Caco-2 (cell line): ENCODE measurements around the gene ALB. TPM values are rescaled to one million over a fixed set of nuclear protein-coding genes. Genes with fewer than 3 reads are reported as not detected.
A peak's percentile ranks its signal among the peaks of the same experiment; 100 is the strongest.
"Not testable (repeated sequence)": the region's sequence is repeated elsewhere in the genome, so short reads cannot be mapped to it uniquely, and the experiment has no call there.

Source experiments
- BruUV-seq: library from RNA; stranded (reverse); fragments of 400-500 nt; replicated peaks from 2 replicates; lab custom pipeline; 2021; lab: Mats Ljungman, UMichigan
- CTCF ChIA-PET: fragments of 300-600 bp; sonication (Branson Sonifier 250); formaldehyde crosslinking; loops from one replicate; lab custom pipeline; 2022; ENCODE audit warnings: antibody characterized with exemption; lab: Charles Lee
- POLR2A ChIA-PET: fragments of 300-600 bp; sonication (Branson Sonifier 250); formaldehyde crosslinking; loops from one replicate; lab custom pipeline; 2022; ENCODE audit warnings: antibody characterized with exemption; lab: Charles Lee
- DNase-seq, 2 experiments: peaks; one replicate each; pipeline versions ENCODE4 v3.0.0 to v3.0.0-alpha.2; 2020 to 2022
- H3K27me3 ChIP-seq: replicated peaks from 2 replicates; pipeline ENCODE4 v1.6.0; 2011; ENCODE audit warnings: low read length; ENCODE audit not compliant: control insufficient read depth, insufficient read depth
- H3K36me3 ChIP-seq: 2 replicates; pipeline ENCODE4 v1.5.1; 2011; ENCODE audit warnings: low read length; ENCODE audit not compliant: control insufficient read depth, insufficient read depth
- H3K4me1 ChIP-seq: fragments of 250-450 bp; sonication (Bioruptor Pico); 2 replicates; pipeline ENCODE4 v1.5.1; 2020; ENCODE audit warnings: mild to moderate bottlenecking
- H3K4me3 ChIP-seq: 2 replicates; pipeline ENCODE4 v1.5.1; 2011; ENCODE audit warnings: low read depth, mild to moderate bottlenecking, control low read depth, low read length
- H3K9me3 ChIP-seq: fragments of 250-450 bp; sonication (Bioruptor Pico); 2 replicates; pipeline ENCODE4 v1.5.1; 2020; ENCODE audit warnings: mild to moderate bottlenecking, moderate library complexity
- H3K27ac Mint-ChIP-seq: one replicate; pipeline ENCODE4 v1.8.0; 2022; ENCODE audit warnings: mixed read lengths; ENCODE audit not compliant: unreplicated experiment
- H3K27me3 Mint-ChIP-seq: one replicate; pipeline ENCODE4 v1.8.0; 2022; ENCODE audit warnings: mixed read lengths; ENCODE audit not compliant: insufficient read depth, unreplicated experiment
- H3K36me3 Mint-ChIP-seq: one replicate; pipeline ENCODE4 v1.8.0; 2022; ENCODE audit warnings: mild to moderate bottlenecking, mixed read lengths; ENCODE audit not compliant: insufficient read depth, unreplicated experiment
- H3K4me1 Mint-ChIP-seq: one replicate; pipeline ENCODE4 v1.8.0; 2022; ENCODE audit warnings: low read depth, mixed read lengths; ENCODE audit not compliant: unreplicated experiment
- H3K4me3 Mint-ChIP-seq: one replicate; pipeline ENCODE4 v1.8.0; 2022; ENCODE audit warnings: mild to moderate bottlenecking, moderate library complexity, mixed read lengths; ENCODE audit not compliant: unreplicated experiment
- H3K9me3 Mint-ChIP-seq: one replicate; pipeline ENCODE4 v1.8.0; 2022; ENCODE audit warnings: mixed read lengths; ENCODE audit not compliant: unreplicated experiment
- CTCF ChIP-seq, 2 experiments: fragments of 200-600 bp in 1 of 2; IDR thresholded peaks; 1 replicate in 1 of 2; 2 replicates in 1 of 2; pipeline versions ENCODE4 v1.5.1 to v1.8.0; 2011 to 2022; ENCODE audit warnings: antibody characterized with exemption in 1 of 2, control low read depth in 1 of 2, inconsistent platforms in 1 of 2, low read depth in 1 of 2, low read length in 1 of 2, mild to moderate bottlenecking in 1 of 2, moderate library complexity in 1 of 2; ENCODE audit not compliant: insufficient read depth in 1 of 2, severe bottlenecking in 1 of 2, unreplicated experiment in 1 of 2
- intact Hi-C: fragments of 100-400 bp; cut with micrococcal nuclease; formaldehyde crosslinking; loops from one replicate; pipeline ENCODE4 v1.10.0; 2022; ENCODE audit not compliant: unreplicated experiment
- total RNA-seq: library from RNA; stranded (reverse); gene quantifications from 2 replicates; pipeline ENCODE4 v1.2.3, GENCODE V29; 2022

ALB gene
- total RNA-seq, 1 experiment from 2014 or later: 64.9 TPM

- no peaks in the 10 kb centered on the region for H3K27me3 ChIP-seq
- Mint-ChIP-seq H3K4me3 (no peak overlapping the region), H3K9me3 (peaks cover 11% of the 10 kb centered on the region), H3K27ac (no peak overlapping the region), H3K4me1 (peaks cover 9% of the 10 kb centered on the region), H3K27me3 (no peaks in the 10 kb centered on the region), H3K36me3 (no peaks in the 10 kb centered on the region)
- intact Hi-C loops: no loop called here
- POLR2A ChIA-PET: no interaction called here
- peaks cover 20% of the 10 kb centered on the region; the same call in 1 of the 2 replicates for H3K4me1 ChIP-seq
- TF ChIP-seq CTCF (IDR thresholded peaks at IDR 0.05; ENCODE audit: insufficient read depth in 1 of 2, low read depth in 1 of 2, low read length in 1 of 2, severe bottlenecking in 1 of 2, unreplicated experiment in 1 of 2): no peak
- H3K4me3 ChIP-seq: no peak overlapping the region
- H3K9me3 ChIP-seq: no peaks in the 10 kb centered on the region
- BruUV-seq: no TSS peak
- no peaks in the 10 kb centered on the region for H3K36me3 ChIP-seq
- CTCF ChIA-PET: no interaction called here
- no peak for DNase-seq
Measured at GRCh38 chr4:73387552-73387951, 16.5 kb upstream of the ALB start.

DNA sequence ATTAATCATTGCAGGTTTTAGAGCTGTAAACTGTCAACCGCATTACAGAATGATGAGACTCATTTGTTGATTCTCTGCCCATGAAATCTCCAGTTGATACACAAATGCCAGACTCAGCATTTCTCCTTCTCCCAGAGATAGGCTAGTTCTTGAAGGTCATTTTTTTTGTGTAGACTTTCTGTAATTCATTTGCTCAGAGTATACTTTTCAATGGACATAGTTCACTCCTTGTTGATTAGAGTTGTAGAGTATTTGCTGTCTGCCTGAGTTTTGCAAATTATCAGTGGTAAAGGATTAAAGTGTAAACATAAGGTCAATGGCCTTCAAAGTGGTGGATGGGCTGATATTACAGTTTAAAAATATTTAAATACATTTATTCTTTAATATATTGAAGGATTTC is 15.2 kb upstream of the ALB start:
- Mint-ChIP-seq H3K27ac (no peak overlapping the region), H3K27me3 (no peaks in the 10 kb centered on the region), H3K4me1 (peaks cover 9% of the 10 kb centered on the region), H3K4me3 (no peak overlapping the region), H3K36me3 (no peaks in the 10 kb centered on the region), H3K9me3 (peaks cover 11% of the 10 kb centered on the region)
- TF ChIP-seq CTCF (IDR thresholded peaks at IDR 0.05; ENCODE audit: insufficient read depth in 1 of 2, low read depth in 1 of 2, low read length in 1 of 2, severe bottlenecking in 1 of 2, unreplicated experiment in 1 of 2): no peak
- Histone ChIP-seq H3K4me3 (no peak overlapping the region), H3K4me1 (peaks cover 23% of the 10 kb centered on the region; the same call in 1 of the 2 replicates), H3K9me3 (no peaks in the 10 kb centered on the region), H3K36me3 (no peaks in the 10 kb centered on the region), H3K27me3 (no peaks in the 10 kb centered on the region)
- no TSS peak for BruUV-seq
- CTCF ChIA-PET: no interaction called here
- intact Hi-C loops: loop anchor here (1.0 kb wide), 2 partner anchors 43 to 44 kb away; no protein-coding TSS in a partner anchor
- POLR2A ChIA-PET: no interaction called here
- peak in 1 of 2 experiments; percentile 10 for DNase-seq

GRCh38 chr4:73389663-73390062 is 14.4 kb upstream of the ALB start:
- not testable (repeated sequence) for H3K36me3 Mint-ChIP-seq

More at GRCh38 chr4:73389663-73390062, 14.4 kb upstream of the ALB start:
- peaks cover 23% of the 10 kb centered on the region; the same call in 1 of the 2 replicates for H3K4me1 ChIP-seq
- H3K27me3 Mint-ChIP-seq, BruUV-seq, H3K36me3 ChIP-seq, CTCF ChIA-PET, POLR2A ChIA-PET, H3K4me1 Mint-ChIP-seq, H3K4me3 ChIP-seq, H3K27me3 ChIP-seq, DNase-seq, H3K4me3 Mint-ChIP-seq, H3K9me3 ChIP-seq, H3K27ac Mint-ChIP-seq: not testable (repeated sequence)
- intact Hi-C loops: loop anchor here (1.0 kb wide), 2 partner anchors 43 to 44 kb away; no protein-coding TSS in a partner anchor
- peaks cover 11% of the 10 kb centered on the region for H3K9me3 Mint-ChIP-seq
